ENCODE data around the gene GPM6B.

The GPM6B gene

GRCh38 chrX:13808865-13809264 is 8.0 kb downstream of the GPM6B start:
- TF ChIP-seq CTCF (conservative IDR thresholded peaks at IDR 0.05; ENCODE audit: low read depth, low read length): no peak
- Histone ChIP-seq H2AFZ (ENCODE audit: low read depth) (no peak overlapping the region), H3K4me2 (peak overlapping the region; percentile 15; the same call in 1 of the 2 replicates), H4K20me1 (ENCODE audit: insufficient read depth) (no peaks in the 10 kb centered on the region), H3K36me3 (ENCODE audit: insufficient read depth) (no peaks in the 10 kb centered on the region), H3K79me2 (ENCODE audit: insufficient read depth, low read depth) (no peaks in the 10 kb centered on the region), H3K9ac (no peak overlapping the region), H3K4me1 (ENCODE audit: low read depth, poor library complexity, severe bottlenecking) (peaks cover 28% of the 10 kb centered on the region), H3K27ac (0 out of 2 replicates have a peak overlapping the region, but pooled peaks have one; percentile 28), H3K27me3 (ENCODE audit: insufficient read depth, low read depth) (no peaks in the 10 kb centered on the region), H3K4me3 (IDR thresholded peaks at IDR 0.05; ENCODE audit: insufficient read depth, low read depth, low read length) (no peak overlapping the region)

GRCh38 chrX:13808293-13808692 is 8.6 kb downstream of the GPM6B start:
- no peak for TF ChIP-seq CTCF (conservative IDR thresholded peaks at IDR 0.05; ENCODE audit: low read depth, low read length)
- Histone ChIP-seq H2AFZ (ENCODE audit: low read depth) (no peak overlapping the region), H3K4me2 (peak overlapping the region; percentile 15; the same call in 1 of the 2 replicates)

GRCh38 chrX:13805241-13805640 is 11.7 kb downstream of the GPM6B start:
- no peak overlapping the region for H3K27ac ChIP-seq
- H4K20me1 ChIP-seq (ENCODE audit: insufficient read depth): no peaks in the 10 kb centered on the region
- peaks cover 27% of the 10 kb centered on the region for H3K4me1 ChIP-seq (ENCODE audit: low read depth, poor library complexity, severe bottlenecking)
- H3K9ac ChIP-seq: no peak overlapping the region
- H3K36me3 ChIP-seq (ENCODE audit: insufficient read depth): no peaks in the 10 kb centered on the region
- H3K79me2 ChIP-seq (ENCODE audit: insufficient read depth, low read depth): no peaks in the 10 kb centered on the region
- no peak overlapping the region for H3K4me3 ChIP-seq (IDR thresholded peaks at IDR 0.05; ENCODE audit: insufficient read depth, low read depth, low read length)
- H3K27me3 ChIP-seq (ENCODE audit: insufficient read depth, low read depth): no peaks in the 10 kb centered on the region
- H2AFZ ChIP-seq (ENCODE audit: low read depth): no peak overlapping the region
- no peak for TF ChIP-seq CTCF (conservative IDR thresholded peaks at IDR 0.05; ENCODE audit: low read depth, low read length)
- H3K4me2 ChIP-seq: no peak overlapping the region

More at GRCh38 chrX:13808293-13808692, 8.6 kb downstream of the GPM6B start:
- H3K4me3 ChIP-seq (IDR thresholded peaks at IDR 0.05; ENCODE audit: insufficient read depth, low read depth, low read length): no peak overlapping the region
- no peak overlapping the region for H3K9ac ChIP-seq
- H4K20me1 ChIP-seq (ENCODE audit: insufficient read depth): no peaks in the 10 kb centered on the region
- H3K36me3 ChIP-seq (ENCODE audit: insufficient read depth): no peaks in the 10 kb centered on the region
- H3K4me1 ChIP-seq (ENCODE audit: low read depth, poor library complexity, severe bottlenecking): peaks cover 28% of the 10 kb centered on the region
- H3K27ac ChIP-seq: no peak overlapping the region
- no peaks in the 10 kb centered on the region for H3K79me2 ChIP-seq (ENCODE audit: insufficient read depth, low read depth)
- H3K27me3 ChIP-seq (ENCODE audit: insufficient read depth, low read depth): no peaks in the 10 kb centered on the region

GRCh38 chrX:13803116-13803515 is 13.8 kb downstream of the GPM6B start:
- Histone ChIP-seq H3K9ac (no peak overlapping the region), H3K4me1 (ENCODE audit: low read depth, poor library complexity, severe bottlenecking) (peaks cover 6% of the 10 kb centered on the region), H2AFZ (ENCODE audit: low read depth) (no peak overlapping the region), H3K4me2 (no peak overlapping the region), H3K27me3 (ENCODE audit: insufficient read depth, low read depth) (no peaks in the 10 kb centered on the region), H3K79me2 (ENCODE audit: insufficient read depth, low read depth) (no peaks in the 10 kb centered on the region), H3K36me3 (ENCODE audit: insufficient read depth) (no peaks in the 10 kb centered on the region), H3K27ac (no peak overlapping the region), H4K20me1 (ENCODE audit: insufficient read depth) (no peaks in the 10 kb centered on the region), H3K4me3 (IDR thresholded peaks at IDR 0.05; ENCODE audit: insufficient read depth, low read depth, low read length) (no peak overlapping the region)
- TF ChIP-seq CTCF (conservative IDR thresholded peaks at IDR 0.05; ENCODE audit: low read depth, low read length): no peak
